Transverse colon (tissue), 4 donors: ENCODE data around the gene CFAP92. TPM values are rescaled to one million over a fixed set of nuclear protein-coding genes. Genes with fewer than 3 reads are reported as not detected.

Experiments
- DNase-seq: peaks from one replicate; pipeline ENCODE4 v3.0.0-alpha.2; 2019
- H3K27ac ChIP-seq, 4 donors: fragments of 200-600 bp; sonication (generic); 2 replicates each; pipeline ENCODE4 v1.5.1; 2016 to 2018; ENCODE audit warnings: inconsistent platforms in 4 of 4
- H3K27me3 ChIP-seq: fragments of 200-600 bp; sonication (generic); 2 replicates; pipeline ENCODE4 v1.5.1; 2017; ENCODE audit warnings: inconsistent platforms
- H3K36me3 ChIP-seq, 4 donors: fragments of 200-600 bp; sonication (generic); 2 replicates each; pipeline ENCODE4 v1.5.1; 2017 to 2019; ENCODE audit warnings: inconsistent platforms in 4 of 4
- H3K4me1 ChIP-seq, 4 donors: fragments of 200-600 bp; sonication (generic); 2 replicates each; pipeline ENCODE4 v1.5.1; 2017 to 2020; ENCODE audit warnings: inconsistent platforms in 4 of 4
- H3K4me3 ChIP-seq, 4 donors: fragments of 200-600 bp; sonication (generic); 1 replicate in 1 of 4; 2 replicates in 3 of 4; pipeline versions ENCODE4 v1.5.1 to v1.6.1; 2017 to 2019; ENCODE audit warnings: inconsistent platforms in 4 of 4
- H3K9me3 ChIP-seq, 2 donors: fragments of 200-600 bp; sonication (generic); 2 replicates each; pipeline ENCODE4 v1.5.1; 2017 to 2019; ENCODE audit warnings: inconsistent platforms in 2 of 2
- EP300 ChIP-seq: sonication (generic); formaldehyde crosslinking; IDR thresholded peaks from one replicate; pipeline ENCODE4 v1.6.1; 2017; ENCODE audit warnings: antibody characterized with exemption, low read depth
- POLR2A ChIP-seq: fragments of 450-650 bp; IDR thresholded peaks from one replicate; pipeline ENCODE4 v1.6.1; 2016; ENCODE audit warnings: antibody characterized with exemption, mild to moderate bottlenecking, moderate library complexity
- POLR2AphosphoS5 ChIP-seq, 3 donors: sonication (generic); formaldehyde crosslinking; IDR thresholded peaks; one replicate each; pipeline ENCODE4 v1.6.1; 2016; ENCODE audit warnings: antibody characterized with exemption in 3 of 3
- WGBS, 2 donors: methylation state at CpG; one replicate each; pipeline ENCODE4 v1.1.5; 2018; ENCODE audit warnings: low coverage in 1 of 2; 5-methylcytosine and 5-hydroxymethylcytosine counted together
- in situ Hi-C, 4 donors: fragments of 200-750 bp; cut with MboI; loops; one replicate each; pipeline versions ENCODE4 v1.15.0 to v1.15.1; 2017; ENCODE audit warnings: low sequenced_read_pairs in 3 of 4, low pct_ligation_motif_present in 1 of 4, low pct_unique_long_range_greater_than_20kb in 1 of 4
- intact Hi-C: fragments of 100-400 bp; cut with DNase I; formaldehyde crosslinking; loops from one replicate; pipeline ENCODE4 v1.15.1; 2023; ENCODE audit warnings: low total_unique reads
- small RNA-seq, 4 donors: library from RNA; depleted of rRNA; stranded (forward); fragments of <200 nt; gene quantifications; one replicate each; pipeline ENCODE3, GENCODE V24; 2016
- total RNA-seq, 4 donors: library from RNA; depleted of rRNA; stranded (reverse); fragments of >200 nt; gene quantifications; one replicate each; pipeline ENCODE4 v1.1.0, GENCODE V29; 2016
- TF ChIP-seq, protein P1 (sequence below), 5 experiments: fragments of 200-600 bp in 3 of 5; fragments of 450-650 bp in 2 of 5; sonication (generic) in 3 of 5; IDR thresholded peaks; 1 replicate in 2 of 5; 2 replicates in 3 of 5; pipeline ENCODE4 v1.5.1; 2016 to 2017; ENCODE audit warnings: antibody characterized with exemption in 5 of 5, inconsistent platforms in 3 of 5, mild to moderate bottlenecking in 2 of 5, moderate library complexity in 1 of 5

Gene CFAP92
- total RNA-seq, 4 donors from 2014 or later = 0.95 to 1.2 TPM; not detected in 2

DNA sequence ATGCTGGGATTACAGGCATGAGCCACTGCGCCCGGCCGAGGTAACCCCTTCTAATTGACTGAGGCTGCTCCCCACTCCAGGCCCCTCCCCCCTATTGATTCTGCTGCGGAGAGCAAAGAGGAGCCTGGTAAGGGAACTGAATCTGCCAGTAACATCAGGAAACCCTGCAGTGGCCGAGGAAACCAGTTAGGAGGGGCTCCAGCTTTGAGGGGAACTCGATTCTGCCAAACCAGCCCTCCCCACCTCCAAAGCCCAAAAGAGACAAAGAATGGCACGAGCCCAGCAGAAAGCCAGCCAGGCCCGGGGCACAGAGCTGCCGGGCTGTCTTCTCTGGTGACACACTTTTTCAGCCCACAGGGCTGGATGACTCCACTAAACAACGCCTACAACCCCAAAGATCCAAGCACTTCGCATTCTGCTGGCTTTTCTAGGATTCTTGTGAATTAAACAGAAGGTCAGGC is 129.5 kb downstream of the CFAP92 start:
- in situ Hi-C loops = no loop called here
- H3K9me3 ChIP-seq = peaks cover 4 to 11% of the 10 kb centered on the region in 2 donors
- 63 to 76% methylated on average over 4 to 11 of the region's 11 CpGs for WGBS, 2 donors
- H3K4me3 ChIP-seq = no peak overlapping the region
- no peak overlapping the region for H3K27ac ChIP-seq
- no peak for DNase-seq
- no peaks in the 10 kb centered on the region for H3K36me3 ChIP-seq
- TF ChIP-seq EP300 = no peak
- intact Hi-C loops = no loop called here
- no peaks in the 10 kb centered on the region for H3K27me3 ChIP-seq
- peaks cover 0 to 9% (median 0%) of the 10 kb centered on the region in 4 donors for H3K4me1 ChIP-seq

DNA sequence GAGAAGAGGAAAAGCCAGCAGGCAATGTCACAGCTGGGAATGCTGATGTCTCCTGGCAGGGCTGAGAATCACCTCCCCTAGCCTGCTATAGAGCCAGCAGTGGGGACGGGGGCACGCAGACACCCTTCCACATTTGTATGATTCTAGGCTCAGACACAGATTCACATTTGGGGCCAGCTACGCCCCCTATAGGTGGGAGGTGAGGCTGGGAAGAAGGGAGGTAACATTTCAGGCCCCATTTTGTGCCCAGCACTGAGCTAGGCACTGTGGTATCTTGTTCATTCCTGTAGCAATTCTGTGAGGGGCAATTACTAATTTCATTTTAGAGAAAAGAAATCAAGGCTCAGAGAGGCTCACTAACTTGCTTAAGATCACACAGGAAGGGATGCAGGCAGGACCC is 130.3 kb downstream of the CFAP92 start:
- peaks cover 12 to 19% of the 10 kb centered on the region in 2 donors for H3K9me3 ChIP-seq
- no peak overlapping the region for H3K27ac ChIP-seq
- no peaks in the 10 kb centered on the region for H3K36me3 ChIP-seq
- TF ChIP-seq EP300 (no peak), POLR2AphosphoS5 (IDR thresholded peaks at IDR 0.05) (no peak), POLR2A (no peak)
- TF ChIP-seq, protein P1, sequence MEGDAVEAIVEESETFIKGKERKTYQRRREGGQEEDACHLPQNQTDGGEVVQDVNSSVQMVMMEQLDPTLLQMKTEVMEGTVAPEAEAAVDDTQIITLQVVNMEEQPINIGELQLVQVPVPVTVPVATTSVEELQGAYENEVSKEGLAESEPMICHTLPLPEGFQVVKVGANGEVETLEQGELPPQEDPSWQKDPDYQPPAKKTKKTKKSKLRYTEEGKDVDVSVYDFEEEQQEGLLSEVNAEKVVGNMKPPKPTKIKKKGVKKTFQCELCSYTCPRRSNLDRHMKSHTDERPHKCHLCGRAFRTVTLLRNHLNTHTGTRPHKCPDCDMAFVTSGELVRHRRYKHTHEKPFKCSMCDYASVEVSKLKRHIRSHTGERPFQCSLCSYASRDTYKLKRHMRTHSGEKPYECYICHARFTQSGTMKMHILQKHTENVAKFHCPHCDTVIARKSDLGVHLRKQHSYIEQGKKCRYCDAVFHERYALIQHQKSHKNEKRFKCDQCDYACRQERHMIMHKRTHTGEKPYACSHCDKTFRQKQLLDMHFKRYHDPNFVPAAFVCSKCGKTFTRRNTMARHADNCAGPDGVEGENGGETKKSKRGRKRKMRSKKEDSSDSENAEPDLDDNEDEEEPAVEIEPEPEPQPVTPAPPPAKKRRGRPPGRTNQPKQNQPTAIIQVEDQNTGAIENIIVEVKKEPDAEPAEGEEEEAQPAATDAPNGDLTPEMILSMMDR (IDR thresholded peaks at IDR 0.05) = peak in 1 of 5 experiments; percentile 7
- no peaks in the 10 kb centered on the region for H3K27me3 ChIP-seq
- intact Hi-C loops = no loop called here
- H3K4me1 ChIP-seq = peaks cover 0 to 9% (median 0%) of the 10 kb centered on the region in 4 donors
- H3K4me3 ChIP-seq = no peak overlapping the region
- WGBS, 2 donors = 68 to 80% methylated on average over 1 to 3 of the region's 3 CpGs
- in situ Hi-C loops = no loop called here
- no peak for DNase-seq

DNA sequence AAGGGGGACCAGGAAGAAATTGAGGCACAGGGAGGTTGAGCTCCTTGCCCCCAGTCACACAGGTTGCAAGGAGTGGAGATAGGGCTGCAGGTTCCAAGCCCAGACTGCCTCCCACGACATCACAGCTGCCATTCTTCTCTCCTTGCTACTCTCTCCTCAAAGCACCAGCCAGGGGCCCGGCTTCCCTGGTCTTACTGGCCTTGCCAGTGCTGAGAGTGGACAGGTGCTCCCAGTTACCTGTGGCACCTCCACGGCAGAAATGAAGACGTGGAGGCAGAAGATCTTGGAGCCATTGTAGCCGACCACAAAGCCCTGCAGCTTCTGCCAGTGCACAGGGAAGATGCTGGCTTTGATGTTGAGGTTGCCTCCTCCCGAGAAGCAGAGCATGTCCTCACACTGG is 132.4 kb downstream of the CFAP92 start:
- intact Hi-C loops = no loop called here
- Histone ChIP-seq H3K27ac (no peak overlapping the region), H3K4me1 (peaks cover 0 to 9% (median 0%) of the 10 kb centered on the region in 4 donors), H3K36me3 (no peaks in the 10 kb centered on the region), H3K9me3 (peaks cover 18 to 19% of the 10 kb centered on the region in 2 donors), H3K27me3 (no peaks in the 10 kb centered on the region), H3K4me3 (no peak overlapping the region)
- DNase-seq = no peak
- TF ChIP-seq POLR2AphosphoS5 (IDR thresholded peaks at IDR 0.05) = no peak
- TF ChIP-seq, protein P1 (IDR thresholded peaks at IDR 0.05) = no peak
- TF ChIP-seq EP300 = no peak
- TF ChIP-seq POLR2A = no peak
- in situ Hi-C loops = no loop called here
- WGBS, 2 donors = 82% methylated on average over 6 of the region's 6 CpGs; no CpG with 5 or more reads in 1 of the 2 donors

Small RNA genes within 50 kb of the gene (small RNA-seq; reads per million reads assigned to genes)
- gene AC112484.4 = 0 reads per million in 4 donors

Other genes starting within 250 kb of the CFAP92 start
- 100 to 1,000 TPM in 2 of 4 donors, 10 to 100 TPM in 2; 37.3 to 158 (median 85.0) TPM for gene ACAD9, start 114.5 kb downstream of the CFAP92 start, total RNA-seq
- 1 to 10 TPM in 3 of 4 donors, under 1 TPM in 1; 0.75 to 2.2 (median 1.7) TPM for gene EFCC1, start 7.2 kb upstream of the CFAP92 start, total RNA-seq
- 1 to 10 TPM in 1 of 4 donors, under 1 TPM in 1, not detected in 2; 0.64 to 1.2 TPM for gene GP9, start 66.7 kb upstream of the CFAP92 start, total RNA-seq
- gene RAB43, start 127.7 kb upstream of the CFAP92 start, total RNA-seq = 10 to 100 TPM; 23.1 to 40.4 (median 31.3) TPM
- gene ISY1, start 167.0 kb upstream of the CFAP92 start, total RNA-seq = 10 to 100 TPM in 2 of 4 donors, 1 to 10 TPM in 2; 1.6 to 14.2 (median 7.2) TPM
- gene CNBP, start 189.8 kb upstream of the CFAP92 start, total RNA-seq = 100 to 1,000 TPM; 169 to 329 (median 258) TPM